Heart right ventricle (tissue), 16 donors: Measurements from ENCODE around the gene PLEKHA1. TPM values are rescaled to one million over a fixed set of nuclear protein-coding genes. Genes with fewer than 3 reads are reported as not detected.
A peak's percentile ranks its signal among the peaks of the same experiment; 100 is the strongest.

ENCODE experiments used
- ATAC-seq, 8 donors: fragments of 200-7000 bp; cut with Tn5 transposase; one replicate each; pipeline ENCODE4 v1.9.1; 2020; ENCODE audit warnings: mild to moderate bottlenecking in 8 of 8, moderate library complexity in 8 of 8, moderate number of reproducible peaks in 1 of 8
- DNase-seq, 2 donors: peaks; one replicate each; pipeline ENCODE4 v3.0.0-alpha.2; 2020
- H3K27ac ChIP-seq, 10 donors: fragments of 200-600 bp; sonication (generic) in 2 of 10; one replicate each; pipeline versions ENCODE4 v1.5.0 to v1.8.0; 2020 to 2022; ENCODE audit warnings: mild to moderate bottlenecking in 3 of 10
- H3K27me3 ChIP-seq, 7 donors: fragments of 200-600 bp; one replicate each; pipeline ENCODE4 v1.8.0; 2021 to 2022; ENCODE audit warnings: mild to moderate bottlenecking in 2 of 7
- H3K36me3 ChIP-seq, 9 donors: fragments of 200-600 bp; sonication (generic) in 1 of 9; one replicate each; pipeline versions ENCODE4 v1.5.0 to v1.8.0; 2020 to 2022; ENCODE audit warnings: mild to moderate bottlenecking in 2 of 9
- H3K4me1 ChIP-seq, 9 donors: fragments of 200-600 bp; sonication (generic) in 1 of 9; one replicate each; pipeline versions ENCODE4 v1.5.0 to v1.8.0; 2020 to 2022; ENCODE audit warnings: mild to moderate bottlenecking in 4 of 9
- H3K4me3 ChIP-seq, 10 donors: fragments of 200-600 bp; sonication (generic) in 2 of 10; one replicate each; pipeline versions ENCODE4 v1.5.0 to v1.8.0; 2020 to 2022; ENCODE audit warnings: mild to moderate bottlenecking in 7 of 10, moderate library complexity in 2 of 10
- H3K9me3 ChIP-seq, 11 donors: fragments of 200-600 bp in 10 of 11; sonication (generic) in 2 of 11; one replicate each; pipeline versions ENCODE4 v1.5.0 to v1.8.0; 2013 to 2022; ENCODE audit warnings: mild to moderate bottlenecking in 2 of 11, control low read depth in 1 of 11, moderate library complexity in 1 of 11
- CTCF ChIP-seq, 9 donors: fragments of 200-600 bp; sonication (generic) in 2 of 9; IDR thresholded peaks; one replicate each; pipeline versions ENCODE4 v1.5.0 to v1.8.0; 2021 to 2022; ENCODE audit warnings: antibody characterized with exemption in 9 of 9, mild to moderate bottlenecking in 5 of 9, moderate library complexity in 1 of 9
- WGBS, 2 donors: extraction: QIAGEN DNeasy Blood & Tissue Kit; methylation state at CpG; one replicate each; pipeline ENCODE4 v1.1.7; 2013; ENCODE audit warnings: inconsistent platforms in 1 of 2; 5-methylcytosine and 5-hydroxymethylcytosine counted together
- intact Hi-C, 10 donors: fragments of 100-400 bp; cut with DNase I; formaldehyde crosslinking; loops; one replicate each; pipeline versions ENCODE4 v1.11.1 to v1.14.2; 2022
- polyA plus RNA-seq, 2 donors: library from polyadenylated mRNA; stranded (reverse); fragments of 200-250 nt; gene quantifications; one replicate each; pipeline ENCODE4 v1.2.3, GENCODE V29; 2013
- total RNA-seq, 10 donors: library from RNA; stranded (reverse); fragmentation: NEBNext Ultra II Directional in 3 of 10; extraction: Animal tissue kit (Norgen Biotek cat#: 25700) in 3 of 10; gene quantifications; one replicate each; pipeline versions ENCODE4 v1.2.1 to v1.2.4, GENCODE V29; 2021 to 2023
- donor health status: Arrhythmogenic right ventricular cardiomyopathy.
- donor health status: ischemic (EF 13 %, LVEDD 7.1; RV severe dilation, severe dysfunction).
- donor health status: healthy with polysubstance abuse.
- donor health status: DM: no; HTN: yes; CAD: no.
- donor health status: DM: no; HTN: no; CAD: no.
- donor health status: ischemic (EF 25% LVEDD 6.9; RV normal size, moderate dysfunction).
- donor health status: ischemic (EF 25% LVEDD 5.7; RV mildly dilated, moderate dysfunction).
- donor health status: healthy.
- donor health status: DM: yes; HTN: yes; CAD: no.
- donor health status: Ischemic cardiomyopathy.
- donor health status: ischemic (EF 35%, LVEDD 5.7; RV mildly dilated, moderate dysfunction).
- donor health status: nonischemic (EF 11% LVEDD 7.7; RV severe dilation, severe dysfunction).
- donor health status: DM: yes; HTN: yes; CAD: no.
- donor health status: PGD.
- donor health status: ischemic (EF 29% LVEDD 5.4; RV normal size, mild dysfunction).
- donor health status: nonischemic (EF 23%, LVEDD 6.1; RV moderate dilation, normal function).

The PLEKHA1 gene
- total and polyA plus RNA-seq, 12 donors, result 16.7 to 72.9 (median 49.4) TPM

GRCh38 chr10:122342293-122343134, 32.0 kb upstream of the PLEKHA1 start:
- H3K27ac ChIP-seq, result peak overlapping the region in 7 of 10 donors; percentile 40 to 80 (median 66)
- peak in 6 of 8 donors; percentile 19 to 66 (median 48) for ATAC-seq
- intact Hi-C loops, result loop anchor here (1.0 to 10.0 kb wide), 15 partner anchors 35 to 225 kb away; partner anchors contain the start of gene DMBT1 (in 4 of the 10)
- peaks cover 2 to 41% (median 16%) of the 10 kb centered on the region in 9 donors for H3K4me1 ChIP-seq
- H3K9me3 ChIP-seq, result no peaks in the 10 kb centered on the region
- no peaks in the 10 kb centered on the region for H3K36me3 ChIP-seq
- peak; percentile 64 to 87 (median 84) for TF ChIP-seq CTCF (IDR thresholded peaks at IDR 0.05)
- 60 to 62% methylated on average over 8 of the region's 8 CpGs for WGBS, 2 donors
- H3K27me3 ChIP-seq, result no peaks in the 10 kb centered on the region
- no peak overlapping the region for H3K4me3 ChIP-seq
- peak in 1 of 2 donors; percentile 61 for DNase-seq

GRCh38 chr10:122343135-122343800, 31.2 kb upstream of the PLEKHA1 start:
- ATAC-seq (no peak), DNase-seq (no peak)
- peaks cover 2 to 37% (median 16%) of the 10 kb centered on the region in 9 donors for H3K4me1 ChIP-seq
- no peak overlapping the region for H3K4me3 ChIP-seq
- H3K27me3 ChIP-seq, result no peaks in the 10 kb centered on the region
- no peak for TF ChIP-seq CTCF (IDR thresholded peaks at IDR 0.05)
- H3K9me3 ChIP-seq, result no peaks in the 10 kb centered on the region
- peak overlapping the region in 2 of 10 donors; percentile 66 to 80 for H3K27ac ChIP-seq
- intact Hi-C loops, result loop anchor here (2.0 to 10.0 kb wide), 14 partner anchors 36 to 224 kb away; partner anchors contain the start of gene DMBT1 (in 4 of the 10)
- no peaks in the 10 kb centered on the region for H3K36me3 ChIP-seq
- 90 to 92% methylated on average over 11 of the region's 11 CpGs for WGBS, 2 donors

- WGBS, 2 donors, result 96 to 97% methylated on average over 8 of the region's 8 CpGs
- no peaks in the 10 kb centered on the region for H3K36me3 ChIP-seq
- H3K27me3 ChIP-seq, result no peaks in the 10 kb centered on the region
- DNase-seq (no peak), ATAC-seq (no peak)
- peaks cover 2 to 35% (median 13%) of the 10 kb centered on the region in 9 donors for H3K4me1 ChIP-seq
- H3K27ac ChIP-seq, result peak overlapping the region in 1 of 10 donors; percentile 14
- no peaks in the 10 kb centered on the region for H3K9me3 ChIP-seq
- TF ChIP-seq CTCF (IDR thresholded peaks at IDR 0.05), result no peak
- intact Hi-C loops, result loop anchor here (2.0 to 10.0 kb wide), 14 partner anchors 37 to 223 kb away; partner anchors contain the start of gene DMBT1 (in 4 of the 10)
- H3K4me3 ChIP-seq, result no peak overlapping the region
Measured at GRCh38 chr10:122343936-122344335, 30.6 kb upstream of the PLEKHA1 start.

GRCh38 chr10:122344741-122345258, 29.7 kb upstream of the PLEKHA1 start:
- DNase-seq (peak in 1 of 2 donors; percentile 31), ATAC-seq (peak in 4 of 8 donors; percentile 35 to 61 (median 52))
- Histone ChIP-seq H3K4me1 (peaks cover 2 to 31% (median 13%) of the 10 kb centered on the region in 9 donors), H3K27me3 (no peaks in the 10 kb centered on the region), H3K36me3 (no peaks in the 10 kb centered on the region), H3K27ac (peak overlapping the region in 6 of 10 donors; percentile 11 to 61 (median 28)), H3K4me3 (no peak overlapping the region), H3K9me3 (no peaks in the 10 kb centered on the region)
- TF ChIP-seq CTCF (IDR thresholded peaks at IDR 0.05), result no peak
- WGBS, 2 donors, result 79 to 80% methylated on average over 9 of the region's 9 CpGs
- intact Hi-C loops, result loop anchor here (5.0 to 10.0 kb wide), 9 partner anchors 37 to 223 kb away; partner anchors contain the start of gene DMBT1 (in 4 of the 10)
